ENCODE measurements around the gene CNN1.
"Not testable (repeated sequence)": the region's sequence is repeated elsewhere in the genome, so short reads cannot be mapped to it uniquely, and the experiment has no call there.

The CNN1 gene

DNA sequence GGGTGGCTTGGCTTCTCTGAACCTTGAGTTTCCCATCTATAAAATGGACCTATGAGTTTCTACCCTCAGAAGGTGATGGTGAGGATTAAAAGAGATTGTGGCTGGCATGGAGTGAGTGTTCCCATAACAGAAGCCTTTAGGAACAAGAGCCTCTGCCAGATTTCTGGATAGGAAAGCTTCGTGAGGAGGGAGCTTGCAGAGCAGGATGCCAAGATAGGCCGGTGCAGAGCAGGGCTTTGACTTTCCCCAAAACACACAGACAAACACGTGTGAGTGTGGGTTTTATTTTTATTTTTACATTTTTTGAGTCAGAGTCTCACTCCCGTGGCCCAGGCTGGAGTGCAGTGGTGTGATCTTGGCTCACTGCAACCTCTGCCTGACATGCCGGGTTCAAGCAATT lies 3.7 kb upstream of the CNN1 start:
- ATAC-seq (no peak), DNase-seq (no peak)

DNA sequence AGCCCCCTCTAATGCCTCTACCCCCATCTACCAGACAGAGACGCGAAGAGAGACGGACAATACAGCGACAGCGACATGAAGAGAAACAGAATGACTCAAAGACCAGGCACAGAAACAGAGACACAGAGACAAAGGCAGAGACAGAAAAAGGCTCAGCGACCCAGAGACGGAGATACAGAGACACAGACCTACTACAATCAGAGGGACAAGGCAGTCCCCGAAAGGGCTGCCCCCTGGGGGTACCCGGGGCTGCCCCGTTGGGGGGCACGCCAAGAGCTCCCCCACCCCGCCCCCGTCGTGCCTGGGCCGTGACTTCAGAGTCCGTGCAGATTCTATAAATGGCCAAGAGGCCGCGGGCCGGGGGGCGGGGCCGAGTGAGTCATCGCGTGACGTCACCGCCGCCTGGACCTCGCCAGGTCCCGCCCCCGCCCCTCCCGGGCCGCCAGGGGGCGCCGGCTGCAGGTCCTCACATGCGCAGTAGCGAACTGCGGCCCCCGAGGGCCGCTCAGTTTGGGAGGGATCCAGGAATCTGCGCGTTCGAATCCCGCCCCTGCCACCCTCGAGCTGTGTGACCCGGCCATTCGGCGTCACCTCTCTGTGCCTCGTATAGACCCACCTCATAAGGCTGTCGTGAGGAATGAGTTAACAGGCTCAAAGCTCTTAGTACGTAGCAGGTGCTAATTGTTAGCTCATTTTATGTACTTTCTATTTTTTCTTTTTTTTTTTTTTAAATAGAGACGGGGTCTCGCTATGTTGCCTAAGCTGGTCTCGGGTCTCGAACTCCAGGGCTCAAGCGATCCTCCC lies 2.7 kb upstream of the CNN1 start:
- peak; percentile 96 for DNase-seq
- peak; percentile 74 for ATAC-seq

DNA sequence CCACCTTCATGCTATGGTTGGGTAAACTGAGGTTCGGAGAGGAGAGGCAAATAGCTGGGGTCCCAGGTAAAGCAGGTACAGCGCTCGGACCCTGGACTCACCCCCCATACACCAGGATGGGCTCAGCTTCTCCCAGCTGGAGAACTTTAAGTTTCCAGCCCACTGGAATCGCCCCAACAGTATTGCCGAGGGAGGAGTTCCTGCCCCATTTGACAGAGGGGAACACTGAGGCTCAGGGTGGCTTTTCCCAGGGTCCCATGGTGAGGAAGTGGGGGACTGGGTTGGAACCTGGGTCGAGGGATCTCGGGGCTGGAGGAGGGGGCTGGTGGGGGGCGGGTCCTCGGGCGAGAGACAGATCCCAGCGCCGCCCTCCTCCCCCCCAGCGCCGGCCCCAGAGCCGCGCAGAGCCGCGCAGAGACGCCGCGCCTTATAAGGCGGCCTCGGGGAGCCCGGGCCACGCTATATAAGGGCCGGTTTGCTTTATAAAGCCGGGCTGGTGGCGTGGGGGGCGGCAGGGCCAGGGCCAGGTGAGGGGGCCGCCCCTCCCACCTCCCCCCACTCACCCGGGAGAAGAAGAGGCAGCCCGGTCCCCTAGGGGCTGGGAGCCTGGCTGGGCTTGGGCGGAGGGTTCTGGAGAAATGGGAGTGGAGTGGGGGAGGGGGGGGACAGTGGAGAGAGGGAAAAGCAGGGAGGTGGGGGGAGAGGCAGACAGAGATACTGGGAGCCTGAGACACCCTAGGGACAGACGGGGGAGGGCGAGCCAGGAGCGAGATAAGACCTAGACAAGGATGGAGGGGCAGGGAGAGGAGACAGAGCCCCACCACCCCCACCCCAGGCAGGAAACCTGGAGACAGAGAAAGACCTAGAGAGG lies 1.1 kb downstream of the CNN1 start:
- DNase-seq = no peak
- ATAC-seq = no peak

DNA sequence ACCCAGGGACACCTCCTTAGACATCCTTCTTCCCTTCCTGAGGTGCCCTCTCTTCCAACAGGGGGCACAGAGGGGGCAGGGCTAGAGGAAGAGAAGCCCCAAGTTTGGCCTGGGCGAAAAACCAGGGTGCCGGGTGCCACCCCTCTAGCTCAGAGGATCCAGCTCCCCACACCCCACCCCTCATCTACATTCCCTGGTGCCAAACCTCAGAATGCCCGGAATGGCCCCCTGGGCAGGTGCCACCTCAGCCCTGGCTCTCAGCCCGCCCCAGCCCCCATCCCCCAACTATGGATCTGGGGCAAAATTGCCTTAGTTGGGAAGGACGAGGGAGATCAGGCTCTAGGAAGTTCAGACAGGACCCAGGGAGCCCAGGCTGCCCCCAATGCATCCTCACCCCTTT lies 2.0 kb downstream of the CNN1 start:
- ATAC-seq (no peak), DNase-seq (no peak)

DNA sequence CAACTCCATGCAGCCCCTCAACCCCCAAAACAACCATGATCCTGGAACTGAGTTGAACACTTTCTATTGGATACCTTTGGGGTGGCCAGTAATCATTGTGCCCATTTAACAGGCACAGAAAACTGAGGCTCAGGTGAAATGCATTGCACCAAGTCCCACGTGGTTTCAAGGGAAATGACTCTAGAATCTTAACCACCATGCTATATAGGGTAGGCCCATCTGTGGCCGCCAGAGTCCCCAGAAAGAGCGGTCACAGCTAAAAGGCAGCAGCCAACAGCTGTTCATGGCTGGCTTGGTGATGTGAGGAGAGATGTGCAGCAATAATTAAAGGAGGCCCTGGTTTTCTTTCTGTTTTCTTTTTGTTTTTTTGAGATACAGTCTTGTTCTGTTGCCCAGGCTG lies 2.6 kb downstream of the CNN1 start:
- no peak for DNase-seq
- no peak for ATAC-seq

DNA sequence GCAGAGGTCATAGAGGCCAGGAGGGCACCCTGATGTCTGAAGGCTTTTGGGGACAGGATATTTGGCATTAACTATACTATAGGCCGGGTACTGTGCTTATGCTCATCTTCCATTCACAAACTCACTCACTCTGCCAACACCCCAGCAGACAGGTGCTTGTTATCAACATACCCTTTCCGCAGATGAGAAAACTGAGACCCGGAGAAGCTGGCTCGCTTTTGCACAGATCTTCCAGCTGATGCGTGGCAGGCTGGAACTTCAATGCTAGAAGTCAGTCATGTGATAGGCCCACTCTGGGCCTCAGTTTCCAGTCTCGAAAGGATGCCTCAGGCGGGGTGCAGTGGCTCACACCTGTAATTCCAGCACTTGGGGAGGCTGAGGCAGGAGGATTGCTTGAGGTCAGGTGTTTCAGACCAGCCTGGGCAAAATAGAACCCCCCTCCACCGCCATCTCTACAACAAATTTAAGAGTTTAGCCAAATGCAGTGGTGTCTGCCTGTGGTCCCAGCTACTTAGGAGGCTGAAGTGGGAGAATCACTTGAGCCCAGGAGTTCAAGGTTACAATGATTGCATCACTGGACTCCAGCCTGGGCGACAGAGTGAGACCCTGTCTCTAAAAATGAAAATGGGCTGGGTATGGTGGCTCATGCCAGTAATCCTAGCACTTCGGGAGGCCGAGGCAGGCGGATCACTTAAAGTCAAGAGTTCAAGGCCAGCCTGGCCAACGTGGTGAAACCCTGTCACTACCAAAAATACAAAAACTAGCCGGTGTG lies 9.5 kb downstream of the CNN1 start:
- no peak for ATAC-seq
- no peak for DNase-seq

DNA sequence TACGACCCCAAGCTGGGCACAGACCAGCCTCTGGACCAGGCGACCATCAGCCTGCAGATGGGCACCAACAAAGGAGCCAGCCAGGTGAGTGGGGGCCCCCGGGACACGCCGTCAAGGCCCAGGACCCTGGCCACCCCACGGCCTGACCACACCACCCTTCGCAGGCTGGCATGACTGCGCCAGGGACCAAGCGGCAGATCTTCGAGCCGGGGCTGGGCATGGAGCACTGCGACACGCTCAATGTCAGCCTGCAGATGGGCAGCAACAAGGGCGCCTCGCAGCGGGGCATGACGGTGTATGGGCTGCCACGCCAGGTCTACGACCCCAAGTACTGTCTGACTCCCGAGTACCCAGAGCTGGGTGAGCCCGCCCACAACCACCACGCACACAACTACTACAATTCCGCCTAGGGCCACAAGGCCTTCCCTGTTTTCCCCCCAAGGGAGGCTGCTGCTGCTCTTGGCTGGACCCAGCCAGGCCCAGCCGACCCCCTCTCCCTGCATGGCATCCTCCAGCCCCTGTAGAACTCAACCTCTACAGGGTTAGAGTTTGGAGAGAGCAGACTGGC lies 10.8 kb downstream of the CNN1 start:
- no peak for DNase-seq
- no peak for ATAC-seq

DNA sequence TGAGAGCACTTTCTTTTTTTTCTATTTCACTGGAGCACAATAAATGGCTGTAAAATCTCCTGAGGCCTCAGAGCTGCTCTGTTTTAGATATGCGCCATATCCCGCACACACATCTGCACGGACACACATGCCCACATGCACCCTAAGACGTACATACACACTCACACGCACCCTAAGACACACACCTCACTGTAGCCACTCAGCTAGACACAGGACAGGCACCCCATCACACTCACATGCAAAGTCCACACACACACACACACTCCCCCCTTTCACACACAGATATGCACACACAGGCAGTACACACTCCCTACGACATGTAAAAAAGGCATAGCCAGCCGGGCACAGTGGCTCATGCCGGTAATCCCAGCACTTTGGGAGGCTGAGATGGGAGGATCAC lies 11.6 kb downstream of the CNN1 start:
- no peak for ATAC-seq
- no peak for DNase-seq

DNA sequence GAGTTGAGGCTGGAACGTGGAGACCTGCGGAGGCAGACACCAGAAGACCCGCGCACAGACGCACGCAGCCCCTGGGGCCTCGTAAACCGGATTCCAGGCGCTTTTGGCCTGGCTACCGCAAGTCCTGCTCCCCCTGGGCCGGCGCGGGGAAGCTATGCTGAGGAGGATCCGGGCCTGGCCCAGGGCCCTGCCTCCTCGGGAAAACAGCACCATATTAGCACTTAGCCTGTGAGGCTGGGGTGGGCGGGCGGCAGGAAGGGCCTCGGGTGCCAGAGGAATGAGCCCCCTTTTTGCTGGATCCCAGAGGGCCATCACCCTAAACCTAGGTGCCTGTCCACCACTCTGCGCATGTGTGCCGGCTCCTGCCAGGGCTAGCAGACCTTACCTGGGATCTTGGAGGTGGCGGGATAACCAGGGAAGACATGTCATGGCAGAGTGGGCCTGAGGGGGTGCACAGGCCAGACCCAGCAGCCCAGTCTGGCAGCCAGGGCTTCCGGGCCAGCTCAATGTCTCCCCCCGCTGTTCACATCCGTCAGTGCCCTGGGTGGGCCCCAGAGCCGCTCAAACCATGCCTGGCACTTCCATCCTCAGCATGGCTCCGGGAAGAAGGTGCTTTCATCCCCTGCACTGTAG lies 13.1 kb downstream of the CNN1 start:
- no peak for ATAC-seq

DNA sequence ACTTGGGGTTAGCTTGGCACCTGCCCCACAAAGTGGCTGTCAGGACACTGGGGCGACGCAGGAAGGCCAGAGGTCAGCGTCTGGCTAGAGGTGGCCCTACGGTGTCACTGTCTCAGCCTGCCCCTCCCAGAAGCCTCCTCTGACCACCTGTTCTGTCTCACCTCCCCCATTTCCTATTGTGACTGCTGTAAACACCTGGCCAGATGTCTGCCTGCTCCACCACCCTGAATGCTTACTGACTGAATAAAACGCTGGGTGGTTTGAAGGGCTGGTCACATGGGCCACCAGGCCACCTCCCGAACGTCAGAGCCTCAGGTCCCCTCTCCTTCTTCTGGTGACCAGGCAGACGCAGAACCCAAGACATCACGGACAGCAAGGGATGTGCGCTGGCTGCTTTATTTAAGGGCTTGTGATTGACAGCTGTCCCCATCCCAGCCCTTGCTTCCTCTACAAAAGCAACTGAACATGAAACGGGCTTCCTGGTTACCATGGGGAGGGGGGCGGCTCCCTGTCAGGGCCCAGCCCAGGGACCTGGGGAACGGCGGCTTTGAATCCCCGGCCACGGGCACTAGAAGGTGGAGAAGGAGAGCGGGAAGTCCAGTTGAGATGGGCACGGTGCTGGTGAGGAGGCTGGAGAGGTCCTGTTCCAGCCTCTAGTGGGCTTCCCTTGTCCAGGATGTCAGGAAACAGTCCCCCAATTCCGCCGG lies 14.2 kb downstream of the CNN1 start:
- no peak for ATAC-seq
- no peak for DNase-seq

More for the DNA sequence above, 13.1 kb downstream of the CNN1 start:
- no peak for DNase-seq

DNA sequence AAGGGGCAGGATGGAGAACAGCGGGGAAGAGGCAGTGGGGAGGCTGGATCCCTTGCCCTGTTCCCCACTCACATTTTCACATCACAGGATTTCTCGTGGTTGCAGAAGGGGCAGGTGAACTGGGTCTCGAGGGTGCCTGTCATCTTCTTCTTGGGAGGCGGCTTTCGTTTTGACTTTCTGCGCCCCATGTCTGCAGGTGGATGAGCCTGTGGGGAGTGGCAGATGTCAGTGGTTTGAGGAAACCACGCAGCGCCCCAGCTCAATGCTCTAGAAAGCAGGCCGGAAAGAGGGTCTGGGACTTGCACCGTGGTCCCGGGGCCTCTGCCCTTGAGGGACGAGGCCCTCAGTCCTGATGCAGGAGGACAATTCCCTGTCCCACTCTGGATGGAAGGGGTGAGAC lies 15.5 kb downstream of the CNN1 start:
- no peak for DNase-seq
- ATAC-seq = no peak

DNA sequence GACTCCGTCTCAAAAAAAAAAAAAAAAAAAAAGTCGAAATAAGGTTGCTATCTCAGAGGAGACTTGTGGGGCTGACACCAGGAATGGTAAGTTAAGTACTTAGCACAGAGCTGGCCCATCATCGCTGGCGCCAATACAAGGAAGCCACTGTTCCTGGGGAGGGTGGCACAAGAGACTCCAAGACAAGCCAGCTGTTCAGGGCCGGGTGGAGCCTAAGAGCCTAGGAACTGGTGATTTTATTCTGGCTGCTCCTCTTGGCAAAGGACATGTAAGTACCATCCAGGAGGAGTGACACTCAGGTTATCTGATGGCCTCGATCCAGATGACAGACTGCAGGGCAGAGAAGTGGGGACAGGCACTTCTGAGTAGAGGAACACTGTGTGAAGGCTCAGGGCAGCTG lies 16.6 kb downstream of the CNN1 start:
- no peak for ATAC-seq
- DNase-seq = no peak

DNA sequence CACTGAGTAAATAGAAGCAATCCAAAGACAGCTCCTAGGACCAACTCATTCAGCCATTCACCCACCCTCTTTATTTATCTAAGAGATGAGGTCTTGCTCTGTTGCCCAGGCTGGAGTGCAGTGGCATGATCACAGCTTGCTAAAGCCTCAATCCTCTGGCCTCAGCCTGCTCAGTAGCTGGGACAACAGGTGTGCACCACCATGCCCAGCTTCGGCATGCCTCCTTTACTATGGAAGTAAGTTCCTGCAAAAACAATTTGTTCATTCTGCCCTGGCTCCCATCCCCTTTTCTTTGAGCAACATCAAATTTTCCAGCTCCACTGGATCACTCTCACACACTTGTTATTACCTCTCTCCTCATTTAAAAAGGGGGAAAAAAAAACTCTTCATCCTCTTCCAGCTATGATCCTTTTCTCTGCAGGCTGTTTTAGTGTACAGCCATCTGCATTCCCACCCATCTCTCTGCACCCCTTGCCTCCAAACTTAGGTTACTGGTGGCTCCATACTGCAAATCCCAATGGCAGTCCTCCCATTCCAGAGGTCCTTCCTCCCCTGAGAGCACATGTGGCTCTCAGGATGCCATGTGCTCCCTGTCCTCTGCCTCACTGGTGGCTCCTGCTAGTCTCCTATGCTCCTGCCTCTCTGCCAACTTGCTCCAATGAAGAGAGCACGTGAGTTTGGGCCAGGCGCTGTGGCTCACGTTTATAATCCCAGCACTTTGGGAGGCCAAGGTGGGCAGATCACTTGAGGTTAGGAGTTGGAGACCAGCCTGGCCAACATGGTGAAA lies 18.2 kb downstream of the CNN1 start:
- ATAC-seq (no peak), DNase-seq (no peak)

DNA sequence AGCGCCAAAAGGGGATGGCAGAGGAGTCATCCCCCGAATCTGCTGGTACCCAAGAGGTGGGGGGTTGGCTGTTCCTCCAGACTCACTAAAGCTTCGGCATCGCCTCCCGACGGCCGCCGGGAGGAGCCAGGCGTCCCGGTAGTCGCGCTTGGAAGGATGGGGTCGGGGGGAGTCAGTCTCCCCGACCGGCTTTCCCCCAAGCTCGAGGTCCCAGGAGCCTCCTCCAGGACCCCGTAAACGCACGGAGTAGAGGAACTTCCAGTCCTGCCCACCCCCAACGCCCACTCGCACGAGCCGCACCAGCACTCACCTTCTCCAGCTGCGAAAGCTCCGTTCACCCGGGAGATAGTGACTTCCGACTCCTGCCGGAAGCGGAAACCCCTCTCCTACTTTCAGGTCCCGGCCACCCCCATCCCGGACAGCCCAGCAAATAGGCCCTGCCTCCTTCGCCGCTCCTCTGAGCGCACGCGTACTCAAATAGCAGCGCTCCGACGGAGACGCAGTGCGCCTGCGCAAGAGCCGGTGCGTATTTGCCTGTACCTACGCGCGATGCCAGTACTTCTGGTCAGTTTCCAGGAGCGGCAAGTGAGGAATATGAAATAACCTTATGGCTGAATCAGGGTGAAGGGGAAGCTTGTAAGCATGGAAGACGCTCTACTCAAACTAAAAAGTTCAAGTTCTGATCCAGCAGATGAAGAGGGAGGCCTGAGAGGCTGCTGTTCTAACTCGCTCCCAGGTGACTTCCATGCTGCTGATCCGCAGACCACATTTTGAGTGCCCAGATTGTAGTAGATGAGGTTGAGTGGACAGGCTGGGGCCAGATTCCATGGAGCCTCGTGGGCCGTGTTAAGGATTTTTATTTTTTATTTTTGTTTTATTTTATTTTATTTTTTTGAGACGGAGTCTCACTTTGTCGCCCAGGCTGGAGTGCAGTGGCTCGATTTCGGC lies 20.5 kb downstream of the CNN1 start, which contains the start of gene ELOF1:
ELOF1 (minus strand) TSS at position 350 of the 948 bp plus-strand sequence. CDS start 4,883 bp downstream, outside the sequence.
- DNase-seq (peak; percentile 97), ATAC-seq (peak; percentile 97)

DNA sequence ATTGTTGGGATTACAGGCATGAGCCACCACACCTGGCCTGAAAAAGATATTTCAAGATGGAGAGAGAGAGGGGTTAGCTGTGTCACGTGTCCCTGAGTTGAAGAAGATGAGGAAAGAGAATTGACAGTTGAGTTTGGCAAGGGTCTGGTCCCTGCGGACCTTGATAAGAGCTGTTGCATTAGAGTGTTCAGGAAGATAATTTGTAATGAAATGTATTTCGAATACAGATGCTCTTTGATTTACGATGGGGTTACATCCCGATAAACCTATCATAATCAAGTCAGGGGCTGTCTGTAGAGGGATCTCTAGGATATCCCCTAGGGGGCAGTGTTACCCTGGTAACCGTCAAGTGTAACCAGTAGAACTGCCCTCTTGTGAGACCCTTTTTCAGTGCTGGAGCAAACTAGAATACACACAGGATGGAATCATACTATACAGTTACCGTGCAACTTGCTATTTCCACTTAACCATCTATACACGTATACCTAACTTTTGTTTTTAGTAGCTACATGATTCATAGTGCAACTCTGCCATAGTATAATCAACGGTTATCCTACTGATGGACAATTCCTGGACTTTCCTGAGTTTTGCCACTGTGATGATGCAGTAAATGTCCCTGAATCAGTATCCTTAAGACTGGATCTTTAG lies 21.9 kb downstream of the CNN1 start:
- DNase-seq (peak; percentile 70), ATAC-seq (peak; percentile 65)

DNA sequence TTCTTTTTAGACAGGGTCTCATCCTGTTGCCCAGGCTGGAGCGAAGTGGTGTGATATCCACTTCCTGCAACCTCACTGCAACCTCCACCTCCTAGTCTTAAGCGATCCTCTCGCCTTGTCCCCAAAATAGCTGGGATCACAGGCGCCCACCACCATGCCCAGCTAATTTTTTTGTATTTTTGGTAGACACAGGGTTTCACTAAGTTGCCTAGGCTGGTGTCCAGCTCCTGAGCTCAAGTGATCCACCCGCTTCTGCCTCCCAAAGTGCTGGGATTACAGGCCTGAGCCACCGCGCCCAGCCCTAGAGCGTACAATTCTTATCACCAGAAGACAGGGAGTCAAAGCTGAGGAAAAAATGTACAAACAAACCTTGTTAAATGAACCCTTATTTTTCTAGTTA lies 24.9 kb downstream of the CNN1 start:
- DNase-seq (no peak), ATAC-seq (no peak)

DNA sequence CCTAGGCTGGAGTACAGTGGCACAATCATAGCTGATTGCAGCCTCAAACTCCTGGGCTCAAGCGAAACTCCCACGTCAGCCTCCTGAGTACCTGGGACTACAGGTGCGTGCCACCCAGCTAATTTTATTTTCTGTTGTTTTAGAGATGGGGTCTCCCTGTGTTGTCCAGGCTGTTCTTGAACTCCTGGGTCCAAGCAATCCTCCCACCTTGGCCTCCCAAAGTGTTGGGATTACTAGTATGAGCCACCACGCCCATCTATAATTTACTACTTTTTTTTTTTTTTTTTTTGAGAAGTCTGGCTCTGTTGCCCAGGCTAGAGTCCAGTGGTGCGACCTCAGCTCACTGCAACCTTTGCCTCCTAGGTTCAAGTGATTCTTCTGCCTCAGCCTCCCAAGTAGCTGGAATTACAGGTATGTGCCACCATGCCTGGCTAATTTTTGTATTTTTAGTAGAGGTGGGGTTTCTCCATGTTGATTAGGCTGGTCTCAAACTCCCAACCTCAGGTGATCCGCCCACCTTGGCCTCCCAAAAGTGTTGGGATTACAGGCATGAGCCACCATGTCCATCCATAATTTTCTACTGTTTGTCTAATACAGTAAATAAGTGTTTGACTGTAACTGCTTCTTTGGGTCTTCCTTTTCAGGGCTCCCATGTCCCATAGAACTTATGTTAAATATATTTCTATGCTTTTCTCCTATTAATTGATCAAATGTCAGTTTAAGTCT lies 25.6 kb downstream of the CNN1 start:
- DNase-seq, ATAC-seq: not testable (repeated sequence)

DNA sequence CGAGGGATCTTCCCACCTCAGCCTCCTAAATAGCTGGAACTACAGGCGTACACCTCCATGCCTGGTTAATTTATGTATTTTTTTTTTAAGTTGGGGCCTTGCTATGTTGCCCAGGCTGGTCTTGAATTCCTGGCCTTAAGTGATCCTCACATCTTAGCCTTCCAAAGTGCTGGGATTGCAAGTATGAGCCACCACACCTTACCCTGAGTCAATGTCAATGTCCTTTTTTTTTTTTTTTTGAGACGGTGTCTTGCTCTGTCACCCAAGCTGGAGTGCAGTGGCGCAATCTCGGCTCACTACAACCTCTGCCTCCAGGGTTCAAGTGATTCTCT lies 27.0 kb downstream of the CNN1 start:
- not testable (repeated sequence) for DNase-seq, ATAC-seq
